DMS153 treated with DMSO at 0.1 percent for 48 hours (cell line): ENCODE results near the gene CPNE4.
"Not testable (repeated sequence)": the region's sequence is repeated elsewhere in the genome, so short reads cannot be mapped to it uniquely, and the experiment has no call there.

Source experiments
- DNase-seq: peaks from one replicate; lab custom pipeline; 2025; ENCODE audit not compliant: unreplicated experiment; lab: John Stamatoyannopoulos, UW

CPNE4 gene

GRCh38 chr3:131546441-131546840 is 488.4 kb downstream of the CPNE4 start:
- no peak for DNase-seq

GRCh38 chr3:131544557-131544956 is 490.3 kb downstream of the CPNE4 start:
- DNase-seq: no peak

- no peak for DNase-seq
These were observed 491.1 kb downstream of the CPNE4 start for GRCh38 chr3:131543714-131544113.

GRCh38 chr3:131541288-131541687 is 493.5 kb downstream of the CPNE4 start:
- DNase-seq: no peak

- no peak for DNase-seq
These were observed 494.0 kb downstream of the CPNE4 start for GRCh38 chr3:131540821-131541220.

GRCh38 chr3:131540143-131540542 is 494.7 kb downstream of the CPNE4 start:
- DNase-seq: no peak

- no peak for DNase-seq
These were observed 495.8 kb downstream of the CPNE4 start for GRCh38 chr3:131538968-131539367.

GRCh38 chr3:131537531-131537930 is 497.3 kb downstream of the CPNE4 start:
- no peak for DNase-seq

- DNase-seq: no peak
These were observed 499.2 kb downstream of the CPNE4 start for GRCh38 chr3:131535596-131535995.

GRCh38 chr3:131535131-131535530 is 499.7 kb downstream of the CPNE4 start:
- DNase-seq: no peak

GRCh38 chr3:131532645-131533044 is 502.2 kb downstream of the CPNE4 start:
- DNase-seq: no peak

- DNase-seq: no peak
These were observed 504.0 kb downstream of the CPNE4 start for GRCh38 chr3:131530843-131531242.

GRCh38 chr3:131530388-131530787 is 504.4 kb downstream of the CPNE4 start:
- no peak for DNase-seq

GRCh38 chr3:131526801-131527347 is 507.9 kb downstream of the CPNE4 start:
- DNase-seq: peak; percentile 44

GRCh38 chr3:131518680-131519079 is 516.1 kb downstream of the CPNE4 start:
- no peak for DNase-seq

GRCh38 chr3:131505421-131505820 is 529.4 kb downstream of the CPNE4 start:
- DNase-seq: no peak

GRCh38 chr3:131503320-131503635 is 531.5 kb downstream of the CPNE4 start:
- DNase-seq: peak; percentile 25

- peak; percentile 86 for DNase-seq
These were observed 532.1 kb downstream of the CPNE4 start, which contains the start of gene MRPL3 for GRCh38 chr3:131502530-131503319. Gene MRPL3, minus strand, starts transcription at chr3:131502971. Its CDS starts 150 bp downstream, at chr3:131502821.

GRCh38 chr3:131501949-131502348 is 532.9 kb downstream of the CPNE4 start:
- DNase-seq: no peak

- no peak for DNase-seq
These were observed 540.1 kb downstream of the CPNE4 start for GRCh38 chr3:131494706-131495105.

- no peak for DNase-seq
These were observed 543.0 kb downstream of the CPNE4 start for GRCh38 chr3:131491775-131492174.

- no peak for DNase-seq
These were observed 543.7 kb downstream of the CPNE4 start for GRCh38 chr3:131491084-131491483.

GRCh38 chr3:131486545-131486944 is 548.3 kb downstream of the CPNE4 start:
- DNase-seq: not testable (repeated sequence)
